Anterior cingulate cortex (tissue), 58 donors: Measurements from ENCODE around the gene MAGOHB.
"Not testable (repeated sequence)": the region's sequence is repeated elsewhere in the genome, so short reads cannot be mapped to it uniquely, and the experiment has no call there.

Source experiments
- DNase-seq, 58 donors: peaks; one replicate each; lab custom pipeline; 2025; lab: John Stamatoyannopoulos, UW

Gene MAGOHB

GRCh38 chr12:10614056-10614370, 604 bp upstream of the MAGOHB start:
- no peak for DNase-seq

GRCh38 chr12:10612984-10613348, 443 bp downstream of the MAGOHB start:
- no peak for DNase-seq

DNA sequence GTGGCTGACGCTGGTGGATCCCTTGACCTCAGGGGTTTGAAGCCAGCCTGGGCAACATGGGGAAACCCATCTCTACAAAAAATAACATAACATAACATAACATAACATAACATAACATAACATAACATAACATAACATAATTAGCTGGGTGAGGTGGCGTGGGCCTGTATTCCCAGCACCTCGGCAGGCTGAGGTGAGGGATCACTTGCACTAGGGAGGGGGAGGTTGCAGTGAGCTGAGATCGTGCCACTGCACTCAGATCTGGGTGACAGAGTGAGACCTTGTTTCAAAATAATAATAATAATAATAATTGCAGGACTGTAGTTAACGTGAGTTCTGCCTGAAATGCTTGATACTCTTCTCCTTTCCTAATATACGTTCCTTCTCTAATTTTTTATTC, 1.3 kb downstream of the MAGOHB start:
- no peak for DNase-seq

- not testable (repeated sequence) for DNase-seq
Measured at GRCh38 chr12:10611258-10611657, 2.2 kb downstream of the MAGOHB start.

GRCh38 chr12:10610188-10610587, 3.2 kb downstream of the MAGOHB start:
- no peak for DNase-seq

DNA sequence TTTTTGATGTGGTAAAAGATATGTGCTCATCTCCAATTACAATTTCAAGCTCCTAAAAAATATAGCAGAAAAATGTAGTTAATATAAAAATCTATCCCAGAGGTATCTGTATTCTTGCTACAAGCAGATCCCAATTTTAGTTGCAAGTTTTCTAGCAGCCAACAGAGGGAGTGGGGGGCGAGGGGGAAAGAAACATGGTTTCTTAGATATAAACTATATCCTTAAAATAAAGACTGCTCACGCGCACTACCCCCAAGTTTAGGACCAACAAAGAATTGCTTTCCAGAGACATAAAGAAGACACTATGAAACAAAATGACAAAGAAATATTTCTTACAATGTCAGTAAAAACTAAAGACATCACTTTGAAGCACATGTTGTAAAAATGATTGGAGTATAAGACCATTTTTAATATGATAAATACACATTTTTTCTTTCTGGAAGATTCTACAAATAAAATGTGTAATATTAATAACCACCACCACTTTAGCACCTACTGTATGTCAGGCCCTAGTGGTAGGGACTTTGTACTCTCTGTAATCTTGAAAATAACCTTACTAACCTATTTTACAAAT, 5.4 kb downstream of the MAGOHB start:
- no peak for DNase-seq

GRCh38 chr12:10601860-10602259, 11.5 kb downstream of the MAGOHB start:
- DNase-seq = no peak

DNA sequence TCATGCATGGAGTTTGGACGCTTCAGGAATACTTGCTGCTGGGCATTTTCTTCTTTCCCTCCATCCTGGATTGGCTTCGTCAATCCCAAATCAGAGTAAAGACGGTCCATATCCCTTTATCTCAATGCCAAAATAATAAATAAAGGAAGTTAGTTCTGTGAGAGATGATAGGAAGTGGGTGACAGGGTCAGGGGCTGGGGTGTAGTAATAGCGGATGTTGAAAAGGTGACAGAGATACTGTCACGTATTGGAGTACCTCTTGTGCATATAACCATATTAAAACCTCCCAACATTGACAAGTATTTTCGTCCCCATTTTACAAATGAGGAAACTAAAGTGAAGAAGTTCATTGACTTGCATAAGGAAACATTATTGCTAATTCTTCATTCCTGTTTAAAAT, 12.4 kb downstream of the MAGOHB start:
- DNase-seq = no peak

- no peak for DNase-seq
Measured at GRCh38 chr12:10595881-10596280, 17.5 kb downstream of the MAGOHB start.

DNA sequence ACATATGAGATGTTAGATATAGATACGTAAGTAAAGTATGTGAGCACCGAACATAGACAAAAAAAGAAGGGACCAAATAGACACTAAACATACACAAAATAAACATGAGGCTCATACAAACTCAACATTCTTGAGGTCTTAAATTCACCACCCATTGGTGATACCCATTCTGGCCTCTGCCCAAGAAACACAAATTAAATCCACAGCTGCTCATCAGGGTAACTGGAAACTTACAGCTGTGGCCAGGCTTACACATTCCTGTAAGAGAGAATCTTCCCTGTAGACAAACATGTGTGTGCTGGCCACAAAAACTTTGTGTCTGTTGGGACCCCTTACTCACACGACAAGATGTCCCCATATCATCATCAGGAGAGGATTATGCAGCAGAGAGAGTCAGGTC, 22.4 kb downstream of the MAGOHB start:
- no peak for DNase-seq

DNA sequence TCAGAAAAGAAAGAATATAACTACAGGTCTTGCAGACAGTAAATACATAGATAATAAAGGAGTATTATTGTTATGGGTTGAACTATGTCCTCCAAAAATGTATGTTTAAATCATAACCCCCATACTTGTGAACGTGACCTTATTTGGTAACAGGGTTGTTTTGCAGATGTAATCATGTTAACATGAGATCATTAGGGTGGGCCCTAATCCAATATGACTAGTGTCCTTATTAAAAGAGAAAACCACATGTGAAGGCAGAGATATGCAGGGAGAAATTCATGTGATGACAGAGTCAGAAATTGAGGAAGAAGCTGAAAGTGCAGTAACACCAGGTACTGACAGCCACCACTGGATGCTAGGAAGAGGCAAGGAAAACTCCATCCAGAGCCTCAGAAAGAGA, 29.0 kb downstream of the MAGOHB start:
- DNase-seq = no peak

DNA sequence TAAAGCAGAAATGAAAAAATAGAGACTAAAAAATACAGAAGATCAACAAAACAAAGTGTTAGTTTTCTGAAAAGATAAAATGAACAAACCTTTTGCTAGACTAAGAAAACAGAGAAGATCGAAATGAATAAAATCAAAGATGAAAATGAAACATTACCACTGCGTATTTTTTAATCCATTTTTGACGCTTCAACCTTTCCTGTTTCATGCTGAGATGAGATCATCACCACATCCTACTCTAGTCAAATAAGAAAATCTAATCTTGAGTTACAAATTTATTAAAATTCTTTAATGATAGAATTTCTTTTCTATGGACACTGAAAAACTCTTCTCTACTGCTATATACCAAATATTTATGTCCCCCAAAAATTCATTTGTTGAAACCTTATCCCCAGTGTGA, 30.7 kb downstream of the MAGOHB start:
- no peak for DNase-seq

- DNase-seq = not testable (repeated sequence)
Measured at GRCh38 chr12:10582133-10582532, 31.3 kb downstream of the MAGOHB start.

DNA sequence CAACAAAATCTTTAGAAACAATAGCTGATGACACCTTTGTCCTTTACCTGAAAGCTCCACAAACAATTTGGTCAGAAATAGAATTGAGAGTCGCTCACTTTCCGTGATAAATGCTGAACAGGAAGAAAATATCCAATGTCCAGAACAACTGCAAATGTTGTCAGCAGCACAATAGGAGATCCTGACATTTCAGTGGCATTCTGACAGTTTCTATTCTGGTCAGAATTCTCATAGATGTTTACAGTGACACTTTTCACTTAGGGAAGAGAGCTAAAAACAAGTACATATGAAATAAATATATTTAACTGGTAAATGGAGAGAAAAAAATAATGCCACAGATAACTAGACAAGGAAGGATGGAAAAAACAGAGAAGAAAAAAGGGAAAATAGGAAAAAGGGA, 39.1 kb downstream of the MAGOHB start:
- no peak for DNase-seq

DNA sequence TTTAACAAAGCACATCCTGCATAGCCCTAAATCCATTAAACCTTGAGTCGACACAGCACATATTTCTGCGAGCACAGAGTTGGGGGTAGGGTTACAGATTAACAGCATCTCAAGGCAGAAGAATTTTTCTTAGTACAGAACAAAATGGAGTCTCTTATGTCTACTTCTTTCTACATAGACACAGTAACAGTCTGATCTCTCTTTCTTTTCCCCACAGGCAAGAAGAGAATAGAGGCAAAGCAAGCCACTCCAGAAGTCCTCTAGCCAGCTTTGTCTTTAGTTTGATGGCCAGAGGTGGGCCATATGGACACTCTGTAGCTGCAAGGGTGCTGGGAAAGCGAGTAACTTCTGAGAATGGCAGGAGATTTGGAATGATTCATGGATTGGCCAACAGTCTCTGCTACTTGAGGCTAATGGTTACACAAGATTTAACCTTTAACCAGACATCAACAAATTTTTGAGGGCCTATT, 41.4 kb downstream of the MAGOHB start:
- not testable (repeated sequence) for DNase-seq

DNA sequence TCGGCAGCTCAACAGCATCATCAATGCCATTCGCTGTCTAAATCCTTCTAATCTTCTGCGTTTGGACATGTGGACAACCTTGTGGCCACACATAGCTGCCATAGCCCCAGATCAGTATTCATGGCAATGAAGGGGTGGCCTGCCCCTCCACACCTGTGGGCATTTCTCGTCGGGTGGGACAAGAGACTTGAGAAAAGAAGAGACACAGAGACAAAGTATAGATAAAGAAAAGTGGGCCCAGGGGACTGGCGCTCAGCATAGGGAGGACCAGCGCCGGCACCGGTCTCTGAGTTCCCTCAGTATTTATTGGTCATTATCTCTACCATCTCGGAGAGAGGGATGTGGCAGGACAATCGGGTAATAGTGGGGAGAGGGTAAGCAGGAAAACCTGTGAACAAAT, 42.3 kb downstream of the MAGOHB start:
- no peak for DNase-seq

DNA sequence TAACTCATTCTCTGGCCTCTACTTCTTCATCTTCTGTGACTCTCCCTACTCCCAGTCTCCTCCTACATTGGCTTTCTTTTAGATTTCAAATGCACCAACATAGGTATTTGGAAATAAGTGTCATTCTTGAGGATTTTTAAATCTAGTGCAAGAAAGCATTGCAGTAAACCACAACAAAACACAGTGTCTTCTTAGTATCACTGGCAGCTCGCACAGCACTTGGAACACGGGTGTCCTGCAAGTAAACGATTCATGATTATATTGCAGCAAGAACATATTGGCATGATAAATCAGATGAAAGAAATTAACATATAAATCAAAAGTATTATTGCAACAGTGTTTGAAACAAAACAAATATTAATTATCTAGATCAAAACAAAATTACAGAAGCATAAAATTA, 45.6 kb downstream of the MAGOHB start:
- no peak for DNase-seq

DNA sequence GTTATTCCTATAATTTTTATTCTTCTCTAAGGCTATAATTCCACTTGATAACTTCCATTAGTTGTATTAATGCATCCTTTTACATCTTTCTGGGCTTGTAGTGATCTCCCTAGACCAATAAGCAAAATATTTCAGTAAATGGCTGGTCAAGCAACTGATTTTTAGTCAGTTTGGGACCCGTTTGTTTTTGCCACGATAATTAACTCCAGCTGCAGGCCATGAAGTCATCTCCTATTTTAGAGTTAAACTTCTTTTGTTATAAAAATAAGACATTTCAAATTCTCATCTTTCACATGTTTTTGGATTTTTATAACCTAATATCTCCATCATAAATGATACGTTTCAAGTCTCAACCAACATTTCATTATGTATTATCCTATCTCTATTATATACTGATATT, 49.4 kb downstream of the MAGOHB start:
- DNase-seq = no peak

GRCh38 chr12:10563002-10563401, 50.4 kb downstream of the MAGOHB start:
- no peak for DNase-seq

DNA sequence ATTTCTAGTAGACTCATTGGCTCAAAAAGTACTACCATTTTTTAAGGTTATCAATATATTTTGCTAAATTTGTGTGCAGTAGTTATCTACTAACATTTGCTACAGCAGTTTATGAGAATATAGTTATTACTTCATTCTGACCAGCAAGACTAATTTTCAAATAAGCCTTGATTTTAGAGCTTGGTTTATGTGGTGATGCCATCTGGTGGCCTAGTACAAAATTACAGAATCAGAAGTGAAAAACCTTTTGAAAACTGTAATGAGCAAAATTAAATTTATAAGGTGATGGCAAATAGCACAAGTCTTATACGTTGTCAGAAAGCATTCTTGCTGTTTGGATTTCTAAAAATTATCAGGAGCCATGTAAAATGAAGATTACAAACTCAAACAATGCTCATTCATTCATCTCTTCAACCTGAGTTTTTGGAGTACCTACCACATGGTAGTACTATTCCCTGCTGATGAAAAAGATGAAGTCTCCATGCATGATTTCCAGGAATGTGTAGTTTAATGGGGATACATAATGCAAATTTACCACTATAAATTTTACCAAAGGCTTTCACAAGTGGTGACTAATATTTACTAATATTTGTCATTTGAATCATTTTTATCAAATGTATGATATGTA, 51.0 kb downstream of the MAGOHB start:
- DNase-seq = peak in 3 of 58 donors; percentile 2 to 24 (median 5)

- no peak for DNase-seq
Measured at GRCh38 chr12:10559244-10559643, 54.2 kb downstream of the MAGOHB start.

GRCh38 chr12:10558789-10559188, 54.6 kb downstream of the MAGOHB start:
- no peak for DNase-seq

- DNase-seq = no peak
Measured at GRCh38 chr12:10558301-10558700, 55.1 kb downstream of the MAGOHB start.
